PC-9 (cell line): ENCODE measurements around the gene ANAPC16.

Experiments
- CTCF ChIP-seq: fragments of 200-600 bp; sonication (generic); conservative IDR thresholded peaks from 2 replicates; pipeline ENCODE4 v1.6.1; 2017; ENCODE audit warnings: mixed run types, antibody characterized with exemption, mild to moderate bottlenecking, moderate library complexity
- EZH2 ChIP-seq: fragments of 200-600 bp; sonication (generic); IDR thresholded peaks from 2 replicates; pipeline ENCODE4 v1.8.0; 2017; ENCODE audit warnings: antibody characterized with exemption, low read depth

- peak; percentile 62 for TF ChIP-seq CTCF
- no peak for TF ChIP-seq EZH2
Measured at GRCh38 chr10:72243822-72244437, 28.1 kb downstream of the ANAPC16 start.
